Endothelial cell of umbilical vein (primary cell): ENCODE data around the gene USPL1. TPM values are rescaled to one million over a fixed set of nuclear protein-coding genes. Genes with fewer than 3 reads are reported as not detected.

Experiments
- BruUV-seq: library from RNA; stranded (reverse); fragments of 400-500 nt; replicated peaks from 2 replicates; lab custom pipeline; 2021; lab: Mats Ljungman, UMichigan
- CTCF ChIA-PET: fragments of 300-600, 350-600 bp; sonication (Branson Sonifier 250); formaldehyde crosslinking; loops from one replicate; lab custom pipeline; 2021; ENCODE audit warnings: antibody characterized with exemption, inconsistent platforms; lab: Charles Lee
- POLR2A ChIA-PET: fragments of 300-600, 350-600 bp; sonication (Branson Sonifier 250); formaldehyde crosslinking; loops from one replicate; lab custom pipeline; 2021; ENCODE audit warnings: antibody characterized with exemption, inconsistent platforms; lab: Charles Lee
- DNase-seq: peaks from one replicate; pipeline ENCODE4 v3.0.0-alpha.2; 2011; ENCODE audit warnings: low read depth, low spot score
- FAIRE-seq: peaks from 2 replicates; lab custom pipeline; 2011; peaks lifted over from hg19 to GRCh38; lab: Jason Lieb, UNC
- H2AFZ ChIP-seq: 2 replicates; pipeline ENCODE4 v1.6.0; 2012; ENCODE audit warnings: low read depth, low read length, control low read depth, inconsistent platforms
- H3K27ac ChIP-seq: 2 replicates; pipeline ENCODE4 v1.5.1; 2011; ENCODE audit warnings: low read depth, mild to moderate bottlenecking, control low read depth, low read length, moderate library complexity; ENCODE audit not compliant: insufficient read depth
- H3K27me3 ChIP-seq, 2 experiments: 2 replicates each; pipeline versions ENCODE4 v1.6.0 to v1.6.1; 2011; ENCODE audit warnings: low read length in 2 of 2, mixed read lengths in 1 of 2; ENCODE audit not compliant: control insufficient read depth in 2 of 2, insufficient read depth in 2 of 2
- H3K36me3 ChIP-seq, 2 experiments: 2 replicates in 1 of 2; 3 replicates in 1 of 2; pipeline ENCODE4 v1.5.1; 2011; ENCODE audit warnings: low read length in 2 of 2, mild to moderate bottlenecking in 1 of 2, moderate library complexity in 1 of 2; ENCODE audit not compliant: control insufficient read depth in 2 of 2, insufficient read depth in 2 of 2; ENCODE audit errors: extremely low read depth in 1 of 2
- H3K4me1 ChIP-seq: 3 replicates; pipeline ENCODE4 v1.5.1; 2011; ENCODE audit warnings: mild to moderate bottlenecking, low read length; ENCODE audit not compliant: control insufficient read depth, insufficient read depth; ENCODE audit errors: extremely low read depth
- H3K4me2 ChIP-seq: 2 replicates; pipeline ENCODE4 v1.6.1; 2011; ENCODE audit warnings: low read length, control low read depth, mixed read lengths; ENCODE audit not compliant: insufficient read depth
- H3K4me3 ChIP-seq, 3 experiments: fragments of 200-600 bp in 1 of 3; sonication (generic), shearing (Covaris generic) in 1 of 3; replicated peaks in 1 of 3; 2 replicates each; pipeline ENCODE4 v1.5.1; 2011 to 2016; ENCODE audit warnings: control low read depth in 3 of 3, low read length in 3 of 3, mild to moderate bottlenecking in 2 of 3, inconsistent platforms in 1 of 3, low read depth in 1 of 3, moderate library complexity in 1 of 3; ENCODE audit not compliant: insufficient read depth in 1 of 3
- H3K79me2 ChIP-seq: 2 replicates; pipeline ENCODE4 v1.6.0; 2012; ENCODE audit warnings: low read length, inconsistent platforms; ENCODE audit not compliant: control insufficient read depth, insufficient read depth
- H3K9ac ChIP-seq: replicated peaks from 2 replicates; pipeline ENCODE3; 2011; ENCODE audit warnings: low read length, control low read depth; ENCODE audit not compliant: insufficient read depth; ENCODE audit errors: extremely low read depth
- H3K9me1 ChIP-seq: replicated peaks from 3 replicates; pipeline ENCODE4 v1.6.0; 2011; ENCODE audit warnings: mild to moderate bottlenecking, low read length; ENCODE audit not compliant: control insufficient read depth, insufficient read depth; ENCODE audit errors: extremely low read depth
- H3K9me3 ChIP-seq: replicated peaks from 2 replicates; pipeline ENCODE4 v1.5.1; 2012; ENCODE audit warnings: low read length, inconsistent platforms; ENCODE audit not compliant: control insufficient read depth, insufficient read depth
- H4K20me1 ChIP-seq: replicated peaks from 2 replicates; pipeline ENCODE3; 2011; ENCODE audit warnings: mild to moderate bottlenecking, low read length; ENCODE audit not compliant: control insufficient read depth, insufficient read depth; ENCODE audit errors: extremely low read depth
- CTCF ChIP-seq, 2 donors: IDR thresholded peaks; 1 replicate in 1 of 2; 2 replicates in 1 of 2; pipeline ENCODE4 v1.5.1; 2011; ENCODE audit warnings: low read length in 2 of 2, mild to moderate bottlenecking in 2 of 2, moderate library complexity in 2 of 2, control low read depth in 1 of 2, inconsistent platforms in 1 of 2, low read depth in 1 of 2; ENCODE audit not compliant: insufficient read depth in 1 of 2; ENCODE audit errors: extremely low read depth in 1 of 2
- EZH2 ChIP-seq: IDR thresholded peaks from 2 replicates; pipeline ENCODE4 v1.6.1; 2012; ENCODE audit warnings: borderline replicate concordance, low read depth, mild to moderate bottlenecking, moderate library complexity, low read length, inconsistent platforms; ENCODE audit not compliant: severe bottlenecking
- FOS ChIP-seq: IDR thresholded peaks from 2 replicates; pipeline ENCODE4 v1.6.1; 2011; ENCODE audit warnings: mild to moderate bottlenecking, low read length, moderate library complexity, borderline replicate concordance; ENCODE audit not compliant: insufficient read depth
- GATA2 ChIP-seq: IDR thresholded peaks from 2 replicates; pipeline ENCODE4 v1.7.0; 2011; ENCODE audit warnings: low read depth, mild to moderate bottlenecking, moderate library complexity, mixed read lengths, low read length; ENCODE audit not compliant: insufficient read length, insufficient read depth
- JUN ChIP-seq: IDR thresholded peaks from 2 replicates; pipeline ENCODE4 v1.6.1; 2011; ENCODE audit warnings: borderline replicate concordance, low read depth; ENCODE audit not compliant: insufficient read length, insufficient read depth
- MAX ChIP-seq: IDR thresholded peaks from 2 replicates; pipeline ENCODE4 v1.6.1; 2011; ENCODE audit not compliant: insufficient read depth, insufficient read length
- MYC ChIP-seq: IDR thresholded peaks from one replicate; pipeline ENCODE4 v1.6.1; 2011; ENCODE audit warnings: mild to moderate bottlenecking, low read depth, low read length
- POLR2A ChIP-seq: IDR thresholded peaks from 2 replicates; pipeline ENCODE4 v1.6.1; 2012; ENCODE audit warnings: low read depth, mild to moderate bottlenecking, control low read depth, low read length
- POLR2AphosphoS5 ChIP-seq: IDR thresholded peaks from 2 replicates; pipeline ENCODE4 v1.6.1; 2012; ENCODE audit warnings: low read depth, mild to moderate bottlenecking, control low read depth, low read length, moderate library complexity; ENCODE audit not compliant: insufficient read depth
- dilution Hi-C: fragments of 300-500 bp; cut with MboI; formaldehyde crosslinking; loops from one replicate; pipeline ENCODE4 v1.15.0; 2019; ENCODE audit warnings: low sequenced_read_pairs; ENCODE audit not compliant: extremely low pct_ligation_motif_present
- intact Hi-C: fragments of 100-400 bp; cut with micrococcal nuclease; formaldehyde crosslinking; loops from one replicate; pipeline ENCODE4 v1.10.0; 2022
- polyA plus RNA-seq, 4 experiments: library from polyadenylated mRNA; depleted of rRNA in 3 of 4; stranded (reverse) in 3 of 4; unstranded in 1 of 4; fragments of >200 nt; gene quantifications; 2 replicates each; pipeline versions ENCODE4 v1.2.1 to v1.2.3, GENCODE V29; 2011 to 2012; ENCODE audit warnings: missing spikeins in 1 of 4
- total RNA-seq: library from RNA; stranded (reverse); gene quantifications from 2 replicates; pipeline ENCODE4 v1.2.3, GENCODE V29; 2021

USPL1 gene
- total and polyA plus RNA-seq, 2 donors (not counting 3 experiments of a cell fraction or from before 2014, with no cell fraction given) = 14.6 to 21.0 TPM

- DNase-seq = no peak
- no peaks in the 10 kb centered on the region for H4K20me1 ChIP-seq
- H3K79me2 ChIP-seq = no peaks in the 10 kb centered on the region
- BruUV-seq = no TSS peak
- H3K27me3 ChIP-seq = no peaks in the 10 kb centered on the region
- H3K36me3 ChIP-seq = no peaks in the 10 kb centered on the region
- H3K9me1 ChIP-seq = no peaks in the 10 kb centered on the region
- H3K4me3 ChIP-seq = no peak overlapping the region
- CTCF ChIA-PET = interaction anchor here (1.0 kb wide), 1 partner anchor 27 kb away, joined by 3 read pairs; no protein-coding TSS in a partner anchor
- intact Hi-C loops (no loop called here), dilution Hi-C loops (no loop called here)
- no peak overlapping the region for H3K27ac ChIP-seq
- H2AFZ ChIP-seq = no peak overlapping the region
- FAIRE-seq = no peak
- H3K9ac ChIP-seq = no peak overlapping the region
- no peaks in the 10 kb centered on the region for H3K9me3 ChIP-seq
- no peaks in the 10 kb centered on the region for H3K4me1 ChIP-seq
- TF ChIP-seq EZH2 (no peak), CTCF (IDR thresholded peaks at IDR 0.05; ENCODE audit: extremely low read depth in 1 of 2, insufficient read depth in 1 of 2, low read depth in 1 of 2, low read length in 2 of 2) (no peak), JUN (no peak), POLR2A (no peak), GATA2 (no peak), MAX (no peak), POLR2AphosphoS5 (no peak), FOS (no peak), MYC (no peak)
- no peak overlapping the region for H3K4me2 ChIP-seq
- POLR2A ChIA-PET = interaction anchor here (1.3 kb wide), 1 partner anchor 9 kb away, joined by 4 read pairs; no protein-coding TSS in a partner anchor
Observed at GRCh38 chr13:30607908-30608307, 9.8 kb upstream of the USPL1 start.
